HG03521 (cell line): ENCODE results near the gene FAM193B.

Source experiments
- ATAC-seq: cut with Tn5 transposase; IDR thresholded peaks from one replicate; pipeline ENCODE4 v1.9.1; 2021; ENCODE audit warnings: mild to moderate bottlenecking, moderate library complexity; ENCODE audit not compliant: unreplicated experiment

Gene FAM193B

DNA sequence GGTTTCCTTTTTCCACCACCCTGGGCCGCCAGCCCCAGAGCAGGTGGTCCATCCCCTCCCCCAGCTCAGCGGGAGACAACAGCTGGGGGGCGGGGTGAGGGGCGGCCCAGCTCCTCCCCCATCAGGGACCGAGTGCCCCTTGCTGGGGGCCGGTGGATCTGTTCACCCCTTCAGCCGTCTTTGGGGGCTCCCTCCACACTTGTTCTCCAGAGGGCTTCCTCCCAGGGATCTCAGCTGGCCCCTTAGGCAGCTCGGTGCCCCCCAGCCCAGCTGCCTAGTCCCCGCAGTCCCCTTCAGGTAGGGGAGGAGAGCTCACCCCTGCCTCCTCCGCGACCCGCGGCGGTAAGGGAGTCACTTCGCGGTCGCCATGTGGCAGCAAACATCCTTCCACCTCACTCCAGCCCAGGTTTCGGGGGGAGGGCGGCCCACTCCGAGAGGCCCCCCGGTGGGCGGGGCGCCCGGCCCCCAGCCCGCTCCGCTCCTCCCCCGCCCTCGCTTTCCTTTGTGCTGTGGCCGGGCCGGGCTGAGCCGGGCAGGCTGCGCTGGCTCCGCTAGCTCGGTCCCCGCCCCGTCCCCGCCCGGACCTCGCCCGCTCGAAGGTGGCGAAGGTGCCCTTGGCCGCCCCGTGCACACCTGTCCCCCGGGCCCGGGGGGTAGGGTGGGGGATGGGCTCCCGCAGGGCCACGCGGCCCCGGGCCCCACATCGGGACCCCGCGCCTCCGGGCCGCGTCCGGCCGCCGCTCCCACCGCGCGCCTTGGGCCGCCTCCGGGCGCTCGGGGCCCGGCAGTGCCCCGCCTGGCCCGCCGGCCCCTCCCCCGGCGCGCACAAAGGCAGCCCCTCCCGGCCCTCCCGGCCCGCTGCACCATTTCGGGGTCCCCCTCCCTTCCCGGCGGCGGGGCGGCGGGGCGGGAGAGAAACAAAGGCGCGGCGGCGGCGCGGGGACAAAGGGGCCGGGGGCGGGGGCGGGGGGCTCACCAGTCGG lies 81.6 kb downstream of the FAM193B start:
- ATAC-seq, result no peak

- no peak for ATAC-seq
Measured at GRCh38 chr5:177471610-177472356, 82.6 kb downstream of the FAM193B start.

- no peak for ATAC-seq
Measured at GRCh38 chr5:177470759-177471536, 83.4 kb downstream of the FAM193B start.
